Lower lobe of right lung (tissue), 2 donors: ENCODE data around the gene PRRT3. TPM values are rescaled to one million over a fixed set of nuclear protein-coding genes. Genes with fewer than 3 reads are reported as not detected.
A peak's percentile ranks its signal among the peaks of the same experiment; 100 is the strongest.

Source experiments
- ATAC-seq, 2 donors: fragments of 200-7000 bp; cut with Tn5 transposase; one replicate each; pipeline ENCODE4 v1.9.1; 2020 to 2022; ENCODE audit warnings: mild to moderate bottlenecking in 2 of 2, moderate library complexity in 2 of 2
- DNase-seq: peaks from one replicate; pipeline ENCODE4 v3.0.0-alpha.2; 2020
- H3K27ac ChIP-seq: fragments of 200-600 bp; one replicate; pipeline ENCODE4 v1.8.0; 2022
- H3K27me3 ChIP-seq: fragments of 200-600 bp; one replicate; pipeline ENCODE4 v1.8.0; 2022; ENCODE audit warnings: low read depth
- H3K36me3 ChIP-seq: fragments of 200-600 bp; one replicate; pipeline ENCODE4 v1.8.0; 2022; ENCODE audit warnings: mild to moderate bottlenecking
- H3K4me1 ChIP-seq: fragments of 200-600 bp; one replicate; pipeline ENCODE4 v1.8.0; 2022
- H3K4me3 ChIP-seq: fragments of 200-600 bp; one replicate; pipeline ENCODE4 v1.8.0; 2022; ENCODE audit warnings: mild to moderate bottlenecking
- H3K9me3 ChIP-seq: fragments of 200-600 bp; one replicate; pipeline ENCODE4 v1.8.0; 2022
- CTCF ChIP-seq: fragments of 200-600 bp; IDR thresholded peaks from one replicate; pipeline ENCODE4 v1.8.0; 2022; ENCODE audit warnings: antibody characterized with exemption, mild to moderate bottlenecking
- intact Hi-C: fragments of 100-400 bp; cut with DNase I; formaldehyde crosslinking; loops from one replicate; pipeline ENCODE4 v1.11.0; 2022
- total RNA-seq: library from RNA; stranded (reverse); fragmentation: NEBNext Ultra II Directional; extraction: Animal tissue kit (Norgen Biotek cat#: 25700); gene quantifications from one replicate; pipeline ENCODE4 v1.2.1, GENCODE V29; 2021
- donor health status: DM: no; HTN: yes; CAD: no; lungs with severe emphysema.

Gene PRRT3
- total RNA-seq, 1 donor from 2014 or later: 2.1 TPM

- H3K36me3 ChIP-seq: peaks cover 25% of the 10 kb centered on the region
- ATAC-seq: peak; percentile 94
- H3K4me1 ChIP-seq: peaks cover 9% of the 10 kb centered on the region
- H3K27me3 ChIP-seq: no peaks in the 10 kb centered on the region
- peak overlapping the region; percentile 80 for H3K27ac ChIP-seq
- peak; percentile 95 for DNase-seq
- H3K4me3 ChIP-seq: peak overlapping the region; percentile 60
- intact Hi-C loops: no loop called here
- peak; percentile 77 for TF ChIP-seq CTCF
- no peaks in the 10 kb centered on the region for H3K9me3 ChIP-seq
These were observed 5.8 kb downstream of the PRRT3 start for GRCh38 chr3:9946112-9947024.

GRCh38 chr3:9945358-9945757, 6.8 kb downstream of the PRRT3 start:
- Histone ChIP-seq H3K4me3 (no peak overlapping the region), H3K27me3 (no peaks in the 10 kb centered on the region), H3K9me3 (no peaks in the 10 kb centered on the region), H3K27ac (no peak overlapping the region), H3K4me1 (peaks cover 5% of the 10 kb centered on the region), H3K36me3 (peaks cover 32% of the 10 kb centered on the region)
- TF ChIP-seq CTCF: no peak
- intact Hi-C loops: no loop called here
- DNase-seq: no peak
- no peak for ATAC-seq

- H3K27ac ChIP-seq: no peak overlapping the region
- no peaks in the 10 kb centered on the region for H3K9me3 ChIP-seq
- H3K4me3 ChIP-seq: no peak overlapping the region
- H3K27me3 ChIP-seq: no peaks in the 10 kb centered on the region
- no peak for ATAC-seq
- intact Hi-C loops: no loop called here
- H3K4me1 ChIP-seq: peaks cover 5% of the 10 kb centered on the region
- no peak for TF ChIP-seq CTCF
- no peak for DNase-seq
- H3K36me3 ChIP-seq: peaks cover 35% of the 10 kb centered on the region
These were observed 7.9 kb downstream of the PRRT3 start for GRCh38 chr3:9944271-9944670.

- intact Hi-C loops: no loop called here
- H3K4me1 ChIP-seq: peaks cover 5% of the 10 kb centered on the region
- no peaks in the 10 kb centered on the region for H3K9me3 ChIP-seq
- TF ChIP-seq CTCF: no peak
- ATAC-seq (no peak), DNase-seq (no peak)
- peaks cover 45% of the 10 kb centered on the region for H3K36me3 ChIP-seq
- H3K27ac ChIP-seq: no peak overlapping the region
- no peaks in the 10 kb centered on the region for H3K27me3 ChIP-seq
- H3K4me3 ChIP-seq: no peak overlapping the region
These were observed 9.1 kb downstream of the PRRT3 start for GRCh38 chr3:9942934-9943690.

GRCh38 chr3:9942164-9942563, 10.0 kb downstream of the PRRT3 start:
- no peak overlapping the region for H3K27ac ChIP-seq
- intact Hi-C loops: no loop called here

More at GRCh38 chr3:9942164-9942563, 10.0 kb downstream of the PRRT3 start:
- no peaks in the 10 kb centered on the region for H3K27me3 ChIP-seq
- no peak overlapping the region for H3K4me3 ChIP-seq
- H3K36me3 ChIP-seq: peaks cover 54% of the 10 kb centered on the region
- H3K4me1 ChIP-seq: no peaks in the 10 kb centered on the region
- H3K9me3 ChIP-seq: no peaks in the 10 kb centered on the region
- no peak for ATAC-seq
- TF ChIP-seq CTCF: no peak
- no peak for DNase-seq
